ENCODE results near the gene TGDS.

The TGDS gene

GRCh38 chr13:94632226-94632980 lies 36.5 kb upstream of the TGDS start:
- Mint-ChIP-seq H3K27ac (no peak overlapping the region), H3K27me3 (ENCODE audit: low read depth, poor library complexity) (no peaks in the 10 kb centered on the region), H3K36me3 (ENCODE audit: low read depth) (peaks cover 25% of the 10 kb centered on the region), H3K4me1 (no peaks in the 10 kb centered on the region), H3K4me3 (no peak overlapping the region), H3K9me3 (peaks cover 12% of the 10 kb centered on the region)
- DNase-seq, result no peak
- TF ChIP-seq CTCF (IDR thresholded peaks at IDR 0.05), result no peak

GRCh38 chr13:94630858-94631257 lies 34.9 kb upstream of the TGDS start:
- no peaks in the 10 kb centered on the region for H3K9me3 Mint-ChIP-seq
- no peak overlapping the region for H3K27ac Mint-ChIP-seq

GRCh38 chr13:94623316-94623715 lies 27.4 kb upstream of the TGDS start:
- no peak for TF ChIP-seq CTCF (IDR thresholded peaks at IDR 0.05)
- H3K27me3 Mint-ChIP-seq (ENCODE audit: low read depth, poor library complexity), result no peaks in the 10 kb centered on the region
- H3K27ac Mint-ChIP-seq, result no peak overlapping the region

More at GRCh38 chr13:94630858-94631257, 34.9 kb upstream of the TGDS start:
- no peak for TF ChIP-seq CTCF (IDR thresholded peaks at IDR 0.05)
- peaks cover 29% of the 10 kb centered on the region for H3K36me3 Mint-ChIP-seq (ENCODE audit: low read depth)
- H3K27me3 Mint-ChIP-seq (ENCODE audit: low read depth, poor library complexity), result no peaks in the 10 kb centered on the region
- H3K4me1 Mint-ChIP-seq, result no peaks in the 10 kb centered on the region
- no peak overlapping the region for H3K4me3 Mint-ChIP-seq
- DNase-seq, result no peak

GRCh38 chr13:94622344-94622743 lies 26.4 kb upstream of the TGDS start:
- no peak for TF ChIP-seq CTCF (IDR thresholded peaks at IDR 0.05)
- DNase-seq, result no peak
- H3K27me3 Mint-ChIP-seq (ENCODE audit: low read depth, poor library complexity), result no peaks in the 10 kb centered on the region
- H3K27ac Mint-ChIP-seq, result no peak overlapping the region
- no peak overlapping the region for H3K4me3 Mint-ChIP-seq
- no peaks in the 10 kb centered on the region for H3K9me3 Mint-ChIP-seq
- H3K4me1 Mint-ChIP-seq, result no peaks in the 10 kb centered on the region
- peaks cover 45% of the 10 kb centered on the region for H3K36me3 Mint-ChIP-seq (ENCODE audit: low read depth)

More at GRCh38 chr13:94623316-94623715, 27.4 kb upstream of the TGDS start:
- H3K4me1 Mint-ChIP-seq, result no peaks in the 10 kb centered on the region
- no peaks in the 10 kb centered on the region for H3K9me3 Mint-ChIP-seq
- DNase-seq, result no peak
- peaks cover 45% of the 10 kb centered on the region for H3K36me3 Mint-ChIP-seq (ENCODE audit: low read depth)
- H3K4me3 Mint-ChIP-seq, result no peak overlapping the region

GRCh38 chr13:94620286-94620896 lies 24.4 kb upstream of the TGDS start:
- H3K27ac Mint-ChIP-seq, result no peak overlapping the region

More at GRCh38 chr13:94620286-94620896, 24.4 kb upstream of the TGDS start:
- peak; percentile 15 for DNase-seq
- peak; percentile 68 for TF ChIP-seq CTCF (IDR thresholded peaks at IDR 0.05)
- Mint-ChIP-seq H3K9me3 (no peaks in the 10 kb centered on the region), H3K36me3 (ENCODE audit: low read depth) (peaks cover 39% of the 10 kb centered on the region), H3K27me3 (ENCODE audit: low read depth, poor library complexity) (no peaks in the 10 kb centered on the region), H3K4me3 (no peak overlapping the region), H3K4me1 (no peaks in the 10 kb centered on the region)

Measured in nephron progenitor cell (in vitro differentiated cells).